Prostate gland (tissue), 2 donors: ENCODE results near the gene FRRS1. TPM values are rescaled to one million over a fixed set of nuclear protein-coding genes. Genes with fewer than 3 reads are reported as not detected.

Experiments used
- DNase-seq: peaks from one replicate; pipeline ENCODE4 v3.0.0-alpha.2; 2019; ENCODE audit warnings: low spot score
- H3K27ac ChIP-seq, 2 donors: fragments of 200-600 bp; sonication (generic); 2 replicates each; pipeline ENCODE4 v1.5.1; 2017 to 2019
- H3K27me3 ChIP-seq: fragments of 200-600 bp; sonication (generic); replicated peaks from 2 replicates; pipeline ENCODE4 v1.5.1; 2019; ENCODE audit not compliant: insufficient read depth
- H3K36me3 ChIP-seq, 2 donors: fragments of 200-600 bp; sonication (generic); 1 replicate in 1 of 2; 2 replicates in 1 of 2; pipeline versions ENCODE4 v1.5.1 to v1.8.1; 2017 to 2019
- H3K4me1 ChIP-seq: fragments of 200-600 bp; sonication (generic); replicated peaks from 2 replicates; pipeline ENCODE4 v1.5.1; 2019
- H3K4me3 ChIP-seq, 2 donors: fragments of 200-600 bp; sonication (generic); 2 replicates each; pipeline ENCODE4 v1.5.1; 2017 to 2019
- H3K9me3 ChIP-seq: fragments of 200-600 bp; sonication (generic); 2 replicates; pipeline ENCODE4 v1.5.1; 2017
- CTCF ChIP-seq, 4 experiments: fragments of 200-600 bp in 2 of 4; fragments of 450-650 bp in 2 of 4; sonication (generic) in 2 of 4; IDR thresholded peaks; 1 replicate in 3 of 4; 2 replicates in 1 of 4; pipeline ENCODE4 v1.5.1; 2016 to 2019; ENCODE audit warnings: antibody characterized with exemption in 4 of 4, mild to moderate bottlenecking in 2 of 4, moderate library complexity in 2 of 4
- POLR2A ChIP-seq: fragments of 450-650 bp; IDR thresholded peaks from one replicate; pipeline ENCODE4 v1.6.1; 2016; ENCODE audit warnings: antibody characterized with exemption, mild to moderate bottlenecking
- POLR2AphosphoS5 ChIP-seq: sonication (generic); formaldehyde crosslinking; IDR thresholded peaks from one replicate; pipeline ENCODE4 v1.6.1; 2017; ENCODE audit warnings: antibody characterized with exemption
- WGBS: methylation state at CpG from one replicate; pipeline ENCODE4 v1.1.5; 2018; 5-methylcytosine and 5-hydroxymethylcytosine counted together
- intact Hi-C: fragments of 100-400 bp; cut with DNase I; formaldehyde crosslinking; loops from one replicate; pipeline ENCODE4 v1.14.2; 2022
- total RNA-seq, 2 donors: library from RNA; depleted of rRNA; stranded (reverse); fragments of >200 nt; gene quantifications; one replicate each; pipeline ENCODE4 v1.1.0, GENCODE V29; 2016

Gene FRRS1
- total RNA-seq, 2 donors from 2014 or later: 9.5 to 16.1 TPM

- no peaks in the 10 kb centered on the region for H3K9me3 ChIP-seq
- no peak for DNase-seq
- no peaks in the 10 kb centered on the region for H3K4me1 ChIP-seq
- no peaks in the 10 kb centered on the region for H3K27me3 ChIP-seq
- no peaks in the 10 kb centered on the region for H3K36me3 ChIP-seq
- intact Hi-C loops: no loop called here
- WGBS: 95% methylated on average over 3 of the region's 3 CpGs
- TF ChIP-seq POLR2A (no peak), CTCF (IDR thresholded peaks at IDR 0.05) (no peak), POLR2AphosphoS5 (no peak)
- no peak overlapping the region for H3K27ac ChIP-seq
- H3K4me3 ChIP-seq: no peak overlapping the region
Measured at GRCh38 chr1:99781798-99782197, 15.4 kb upstream of the FRRS1 start.

- Histone ChIP-seq H3K27ac (no peak overlapping the region), H3K36me3 (no peaks in the 10 kb centered on the region), H3K27me3 (no peaks in the 10 kb centered on the region), H3K4me1 (no peaks in the 10 kb centered on the region), H3K4me3 (no peak overlapping the region), H3K9me3 (no peaks in the 10 kb centered on the region)
- DNase-seq: no peak
- intact Hi-C loops: no loop called here
- TF ChIP-seq POLR2AphosphoS5 (no peak), CTCF (IDR thresholded peaks at IDR 0.05) (no peak), POLR2A (no peak)
- WGBS: 76% methylated on average over 3 of the region's 3 CpGs
Measured at GRCh38 chr1:99777752-99778151, 11.3 kb upstream of the FRRS1 start.

- no peak for DNase-seq
- no peaks in the 10 kb centered on the region for H3K9me3 ChIP-seq
- H3K27me3 ChIP-seq: no peaks in the 10 kb centered on the region
- TF ChIP-seq CTCF (IDR thresholded peaks at IDR 0.05) (no peak), POLR2AphosphoS5 (no peak), POLR2A (no peak)
- intact Hi-C loops: no loop called here
- no peak overlapping the region for H3K27ac ChIP-seq
- H3K4me3 ChIP-seq: no peak overlapping the region
- H3K36me3 ChIP-seq: no peaks in the 10 kb centered on the region
- no peaks in the 10 kb centered on the region for H3K4me1 ChIP-seq
Measured at GRCh38 chr1:99776120-99776519, 9.7 kb upstream of the FRRS1 start.

GRCh38 chr1:99772809-99773208 is 6.4 kb upstream of the FRRS1 start:
- DNase-seq: no peak
- 98% methylated on average over 3 of the region's 3 CpGs for WGBS
- intact Hi-C loops: no loop called here
- Histone ChIP-seq H3K27me3 (no peaks in the 10 kb centered on the region), H3K27ac (no peak overlapping the region), H3K9me3 (no peaks in the 10 kb centered on the region), H3K36me3 (no peaks in the 10 kb centered on the region), H3K4me1 (no peaks in the 10 kb centered on the region), H3K4me3 (no peak overlapping the region)
- no peak for TF ChIP-seq CTCF (IDR thresholded peaks at IDR 0.05)
- TF ChIP-seq POLR2AphosphoS5: no peak
- no peak for TF ChIP-seq POLR2A

GRCh38 chr1:99771513-99771918 is 5.1 kb upstream of the FRRS1 start:
- Histone ChIP-seq H3K27ac (no peak overlapping the region), H3K4me1 (no peaks in the 10 kb centered on the region), H3K9me3 (no peaks in the 10 kb centered on the region), H3K36me3 (no peaks in the 10 kb centered on the region), H3K27me3 (no peaks in the 10 kb centered on the region), H3K4me3 (no peak overlapping the region)
- intact Hi-C loops: no loop called here
- DNase-seq: no peak
- TF ChIP-seq POLR2AphosphoS5 (no peak), CTCF (IDR thresholded peaks at IDR 0.05) (no peak), POLR2A (no peak)
